Activated T-cell treated with anti-CD3 and anti-CD28 coated beads for 1 hour (primary cell): Measurements from ENCODE around the gene GCH1.
"Not testable (repeated sequence)": the region's sequence is repeated elsewhere in the genome, so short reads cannot be mapped to it uniquely, and the experiment has no call there.

Experiments used
- DNase-seq: peaks from one replicate; pipeline ENCODE4 v3.0.0-alpha.2; 2020; ENCODE audit warnings: low read depth

The GCH1 gene

GRCh38 chr14:54818201-54819133 lies 84.2 kb downstream of the GCH1 start:
- DNase-seq: no peak

DNA sequence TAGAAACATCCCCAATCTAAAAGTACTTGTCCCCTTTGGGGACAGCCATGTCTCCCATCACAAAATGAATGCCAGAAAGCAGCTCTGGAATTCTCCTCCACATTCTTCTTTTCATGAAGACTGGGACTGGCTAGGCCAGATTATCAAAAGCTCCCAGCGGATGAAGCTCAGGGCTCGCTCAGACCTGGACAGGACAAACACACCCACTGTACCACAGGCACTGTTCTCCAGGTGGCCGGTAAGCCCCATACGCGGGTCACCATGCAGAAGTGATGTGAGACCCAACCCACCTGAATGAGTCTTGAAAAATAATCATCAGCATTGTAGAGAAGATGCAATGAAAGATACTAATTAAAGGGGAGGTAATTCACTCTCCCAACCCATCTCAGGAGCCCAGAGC lies 85.1 kb downstream of the GCH1 start:
- no peak for DNase-seq

GRCh38 chr14:54816450-54816849 lies 86.2 kb downstream of the GCH1 start:
- DNase-seq: no peak

DNA sequence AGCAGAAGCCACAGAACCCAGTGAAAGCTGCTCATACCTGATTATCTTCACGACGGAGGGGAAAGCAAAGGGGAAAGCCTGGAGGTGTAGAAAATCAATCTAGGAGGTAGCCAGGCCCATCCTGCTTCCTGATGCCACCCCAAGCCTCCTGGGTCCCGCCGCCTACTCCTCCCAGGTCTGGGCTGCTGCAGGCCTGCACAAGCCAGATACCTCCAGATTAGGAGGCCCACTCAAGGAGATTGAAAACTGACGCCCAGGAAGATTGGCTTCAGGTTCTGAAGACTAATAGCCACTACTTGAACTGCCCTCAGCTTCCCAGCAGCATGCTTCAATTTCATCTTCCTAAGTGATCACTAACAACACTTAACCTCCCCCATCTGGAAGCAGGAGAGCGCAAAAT lies 87.1 kb downstream of the GCH1 start:
- DNase-seq: no peak

- DNase-seq: no peak
Measured at GRCh38 chr14:54815016-54815415, 87.6 kb downstream of the GCH1 start.

DNA sequence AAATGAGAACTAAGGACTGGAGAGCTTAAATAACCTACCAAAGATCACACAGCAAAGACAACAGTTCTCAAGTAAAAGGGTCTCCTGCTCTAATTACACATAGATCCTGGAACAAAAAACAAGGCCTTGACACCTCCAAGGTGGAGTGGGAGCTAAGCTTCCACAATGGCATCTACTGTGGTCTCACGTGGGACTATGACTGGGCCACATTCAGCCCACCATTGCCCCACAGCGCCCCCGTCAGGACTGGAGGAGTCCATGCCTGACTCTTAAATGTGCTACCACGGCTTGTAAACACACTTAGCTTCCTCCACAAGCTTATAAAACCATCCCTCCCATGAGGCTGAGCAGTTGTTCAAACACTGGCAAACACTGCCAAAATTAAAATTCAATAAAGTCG lies 88.5 kb downstream of the GCH1 start:
- no peak for DNase-seq

- no peak for DNase-seq
Measured at GRCh38 chr14:54813081-54813480, 89.5 kb downstream of the GCH1 start.

GRCh38 chr14:54812617-54813016 lies 90.0 kb downstream of the GCH1 start:
- DNase-seq: no peak

- DNase-seq: no peak
Measured at GRCh38 chr14:54809767-54810166, 92.9 kb downstream of the GCH1 start.

DNA sequence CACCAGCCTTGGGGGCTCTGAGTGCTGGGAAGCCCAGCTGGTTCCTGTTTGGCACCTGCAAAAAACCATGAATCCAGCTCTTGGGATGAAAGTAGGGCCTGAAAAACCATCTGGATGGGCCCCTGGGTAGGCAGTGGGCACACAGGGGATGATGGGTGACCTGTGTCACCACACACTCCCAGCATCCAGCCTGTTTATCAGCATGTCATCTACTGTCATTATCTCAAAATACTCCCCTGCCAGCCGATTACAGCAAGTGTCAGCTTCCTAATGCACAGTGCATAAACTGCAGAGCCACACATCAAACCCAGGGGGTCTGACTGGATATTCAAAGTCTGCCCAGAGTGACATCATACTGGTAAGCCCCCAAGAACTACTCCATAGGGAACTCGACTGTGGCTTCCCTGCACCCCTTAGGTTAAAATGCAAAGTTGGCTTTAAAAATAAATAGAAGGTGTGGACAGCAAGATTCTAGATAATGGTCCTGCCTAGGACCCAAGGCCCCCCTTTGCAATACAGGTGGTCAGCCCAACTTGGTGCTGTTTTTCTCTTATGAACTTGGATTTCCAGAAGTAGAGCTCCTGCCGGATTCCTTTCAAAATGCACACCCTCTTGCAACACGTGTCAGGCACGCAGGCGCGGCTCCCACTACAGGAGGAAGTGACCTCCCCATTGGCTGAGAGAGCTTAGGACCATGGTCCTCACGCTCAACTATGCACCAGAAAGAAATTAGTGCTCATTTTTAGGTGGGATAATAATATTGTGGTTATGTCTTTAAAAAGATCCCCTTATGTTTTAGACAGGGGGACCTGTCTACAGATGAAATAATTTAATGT lies 94.1 kb downstream of the GCH1 start:
- DNase-seq: no peak

- DNase-seq: no peak
Measured at GRCh38 chr14:54807881-54808280, 94.7 kb downstream of the GCH1 start.

DNA sequence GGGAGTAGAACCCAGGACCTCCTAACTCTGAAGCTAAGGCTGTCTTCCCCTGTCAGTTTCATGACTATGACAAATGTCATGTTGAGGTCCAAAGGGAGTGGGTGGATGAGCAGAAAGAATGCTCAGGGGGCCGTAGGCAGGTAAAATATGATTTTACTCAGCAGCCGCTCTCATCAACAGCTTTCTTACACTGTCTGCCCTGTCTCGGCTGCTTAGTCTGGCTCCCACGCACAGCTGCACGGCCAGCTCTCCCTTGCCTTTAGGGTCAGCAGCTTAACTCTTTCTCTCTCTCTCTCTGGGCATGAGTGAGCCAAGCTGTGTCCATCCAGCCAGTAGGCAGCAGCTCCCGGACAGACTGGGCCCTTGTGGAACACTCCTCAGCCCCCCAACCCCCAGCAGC lies 95.2 kb downstream of the GCH1 start:
- no peak for DNase-seq

- DNase-seq: no peak
Measured at GRCh38 chr14:54806616-54807015, 96.0 kb downstream of the GCH1 start.

DNA sequence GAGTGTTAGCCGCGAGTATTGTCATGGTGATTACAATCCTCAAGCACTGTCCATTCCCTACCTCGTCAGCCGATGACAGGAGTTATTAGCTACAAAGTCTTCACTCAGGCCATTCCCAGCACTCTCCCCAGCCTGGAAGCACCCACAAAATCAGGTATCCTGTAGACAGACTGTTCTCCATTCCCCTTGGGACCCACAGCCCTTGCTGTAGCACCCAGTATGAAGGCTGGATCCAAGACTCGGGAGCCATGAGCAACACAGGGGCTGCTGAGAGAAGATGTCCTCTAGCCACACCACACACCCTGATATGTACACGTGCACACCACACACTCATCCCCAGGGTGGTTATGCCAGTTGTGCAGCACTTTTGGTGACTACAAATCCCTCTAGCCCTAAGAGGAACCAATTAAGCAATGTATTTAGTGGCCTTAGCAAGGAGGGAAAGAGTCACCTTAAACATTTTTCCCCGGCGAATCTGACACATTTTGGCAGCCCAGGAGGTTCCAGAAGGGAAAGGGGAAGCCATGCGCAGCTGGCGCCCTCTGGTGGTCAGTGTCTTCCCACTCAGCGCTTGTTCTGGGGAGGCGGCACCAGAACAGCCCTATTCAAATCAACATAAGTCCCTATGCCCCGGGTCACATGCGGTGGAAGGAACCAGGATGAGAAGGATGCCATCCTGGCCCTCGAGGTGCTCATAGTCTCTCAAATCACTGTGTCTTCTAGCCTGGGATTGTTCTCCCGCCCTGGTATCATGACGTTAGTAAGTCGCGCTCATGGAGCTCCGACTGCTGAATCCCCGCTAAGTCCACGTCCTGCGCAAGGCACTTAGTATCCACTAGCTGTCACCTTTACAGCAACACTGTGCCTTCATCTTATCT lies 96.9 kb downstream of the GCH1 start:
- peak; percentile 69 for DNase-seq

GRCh38 chr14:54805070-54805444 lies 97.6 kb downstream of the GCH1 start:
- DNase-seq: no peak

DNA sequence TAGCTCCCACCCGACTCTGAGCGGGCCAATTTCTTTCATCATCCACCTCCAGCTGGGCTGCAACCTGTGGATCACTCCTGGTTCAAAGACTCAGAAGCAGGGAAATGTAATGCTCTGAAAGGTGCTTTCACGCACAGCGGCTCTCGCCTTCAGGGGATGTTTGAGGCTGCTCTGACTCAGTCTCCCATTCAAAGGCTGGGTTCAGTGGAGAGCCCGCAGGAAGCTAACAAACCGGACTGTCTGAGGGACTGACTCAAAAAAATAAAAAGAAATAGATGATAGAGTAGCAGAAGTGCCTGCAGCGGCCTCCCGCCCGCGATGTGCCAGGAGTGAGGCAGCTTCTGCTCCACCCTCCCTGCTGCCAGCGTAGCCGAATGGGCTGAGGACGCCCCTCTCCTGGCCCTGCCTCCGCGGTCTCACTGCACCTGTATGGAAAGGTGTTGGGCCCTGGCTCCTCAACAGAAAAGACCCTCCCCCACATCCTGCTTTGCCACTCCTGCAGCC lies 98.0 kb downstream of the GCH1 start:
- DNase-seq: no peak

DNA sequence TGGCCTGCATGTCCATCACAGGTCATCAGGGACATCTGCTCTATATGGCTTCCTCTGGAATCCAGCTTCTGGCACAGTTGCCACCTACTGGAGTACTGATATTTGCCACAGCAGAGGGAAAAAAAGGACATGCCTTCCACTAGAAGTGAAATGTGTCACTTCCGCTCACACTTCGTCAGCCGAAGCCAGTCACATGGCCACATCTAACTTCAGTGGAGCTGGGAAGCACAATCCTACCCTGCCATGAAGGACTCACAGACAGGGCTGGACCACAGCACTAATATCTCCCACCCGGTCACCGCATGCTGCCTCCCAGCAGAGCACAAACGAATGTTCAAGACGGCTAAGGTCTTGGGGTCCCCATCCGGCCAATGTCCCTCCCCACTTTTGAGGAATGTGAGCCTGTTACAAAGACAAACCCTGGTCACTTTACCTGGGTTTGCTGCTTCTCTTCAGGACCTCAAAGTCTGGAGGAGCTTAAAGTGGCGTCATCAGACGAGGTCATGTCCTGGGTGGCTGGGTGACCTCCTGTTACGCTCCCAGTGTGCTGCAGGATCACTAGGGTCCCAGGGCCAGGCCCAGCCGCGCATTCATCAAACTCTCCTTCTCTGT lies 98.6 kb downstream of the GCH1 start:
- no peak for DNase-seq

- no peak for DNase-seq
Measured at GRCh38 chr14:54803396-54803795, 99.2 kb downstream of the GCH1 start.

DNA sequence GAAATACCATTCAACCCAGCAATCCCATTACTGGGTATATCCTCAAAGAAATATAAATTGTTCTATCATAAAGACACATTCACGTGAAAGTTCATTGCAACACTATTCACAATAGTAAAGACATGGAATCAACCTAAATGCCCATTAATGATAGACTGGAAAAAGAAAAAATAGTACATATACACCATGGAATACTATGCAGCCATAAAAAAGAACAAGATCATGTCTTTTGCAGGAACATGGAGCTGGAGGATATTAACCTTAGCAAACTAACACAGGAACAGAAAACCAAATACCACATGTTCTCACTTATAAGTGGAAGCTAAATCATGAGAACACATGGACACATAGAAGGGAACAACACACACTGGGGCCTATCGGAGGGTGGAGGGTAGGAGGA lies 101.1 kb downstream of the GCH1 start:
- not testable (repeated sequence) for DNase-seq

GRCh38 chr14:54798465-54799124 lies 104.0 kb downstream of the GCH1 start:
- no peak for DNase-seq

- no peak for DNase-seq
Measured at GRCh38 chr14:54797986-54798385, 104.6 kb downstream of the GCH1 start.
